D721Med (cell line): ENCODE data around the gene NPIPB6.

ENCODE experiments used
- DNase-seq: peaks from one replicate; pipeline ENCODE4 v3.0.0; 2011; ENCODE audit warnings: low spot score; ENCODE audit not compliant: insufficient read length
- FAIRE-seq: peaks from 2 replicates; lab custom pipeline; 2011; peaks lifted over from hg19 to GRCh38; lab: Jason Lieb, UNC
- TF ChIP-seq, protein P1 (sequence below): IDR thresholded peaks from 2 replicates; pipeline ENCODE4 v1.5.1; 2012; ENCODE audit warnings: mild to moderate bottlenecking, control low read depth; ENCODE audit not compliant: insufficient read depth; ENCODE audit errors: missing control alignments

Gene NPIPB6

GRCh38 chr16:28326881-28327610, 36.3 kb downstream of the NPIPB6 start:
- TF ChIP-seq, protein P1, sequence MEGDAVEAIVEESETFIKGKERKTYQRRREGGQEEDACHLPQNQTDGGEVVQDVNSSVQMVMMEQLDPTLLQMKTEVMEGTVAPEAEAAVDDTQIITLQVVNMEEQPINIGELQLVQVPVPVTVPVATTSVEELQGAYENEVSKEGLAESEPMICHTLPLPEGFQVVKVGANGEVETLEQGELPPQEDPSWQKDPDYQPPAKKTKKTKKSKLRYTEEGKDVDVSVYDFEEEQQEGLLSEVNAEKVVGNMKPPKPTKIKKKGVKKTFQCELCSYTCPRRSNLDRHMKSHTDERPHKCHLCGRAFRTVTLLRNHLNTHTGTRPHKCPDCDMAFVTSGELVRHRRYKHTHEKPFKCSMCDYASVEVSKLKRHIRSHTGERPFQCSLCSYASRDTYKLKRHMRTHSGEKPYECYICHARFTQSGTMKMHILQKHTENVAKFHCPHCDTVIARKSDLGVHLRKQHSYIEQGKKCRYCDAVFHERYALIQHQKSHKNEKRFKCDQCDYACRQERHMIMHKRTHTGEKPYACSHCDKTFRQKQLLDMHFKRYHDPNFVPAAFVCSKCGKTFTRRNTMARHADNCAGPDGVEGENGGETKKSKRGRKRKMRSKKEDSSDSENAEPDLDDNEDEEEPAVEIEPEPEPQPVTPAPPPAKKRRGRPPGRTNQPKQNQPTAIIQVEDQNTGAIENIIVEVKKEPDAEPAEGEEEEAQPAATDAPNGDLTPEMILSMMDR, result peak; percentile 64
- peak; percentile 67 for DNase-seq
- FAIRE-seq, result no peak

DNA sequence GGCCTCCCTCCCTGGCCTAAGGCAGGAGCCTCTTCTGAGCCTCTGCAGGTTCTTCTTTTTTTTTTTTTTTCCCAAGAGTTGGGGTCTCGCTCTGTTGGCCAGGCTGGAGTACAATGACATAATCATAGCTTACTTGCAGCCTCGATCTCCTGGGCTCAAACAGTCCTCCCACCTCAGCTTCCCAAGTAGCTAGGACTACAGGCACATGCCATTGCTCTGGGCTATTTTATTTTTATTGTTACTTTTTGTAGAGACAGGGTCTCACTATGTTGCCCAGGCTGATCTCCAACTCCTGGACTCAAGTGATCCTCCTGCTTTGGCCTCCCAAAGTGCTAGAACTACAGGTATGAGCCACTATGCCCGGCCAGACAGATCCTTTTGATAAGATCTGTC, 38.4 kb downstream of the NPIPB6 start:
- TF ChIP-seq, protein P1, result no peak
- no peak for DNase-seq
- FAIRE-seq, result no peak

DNA sequence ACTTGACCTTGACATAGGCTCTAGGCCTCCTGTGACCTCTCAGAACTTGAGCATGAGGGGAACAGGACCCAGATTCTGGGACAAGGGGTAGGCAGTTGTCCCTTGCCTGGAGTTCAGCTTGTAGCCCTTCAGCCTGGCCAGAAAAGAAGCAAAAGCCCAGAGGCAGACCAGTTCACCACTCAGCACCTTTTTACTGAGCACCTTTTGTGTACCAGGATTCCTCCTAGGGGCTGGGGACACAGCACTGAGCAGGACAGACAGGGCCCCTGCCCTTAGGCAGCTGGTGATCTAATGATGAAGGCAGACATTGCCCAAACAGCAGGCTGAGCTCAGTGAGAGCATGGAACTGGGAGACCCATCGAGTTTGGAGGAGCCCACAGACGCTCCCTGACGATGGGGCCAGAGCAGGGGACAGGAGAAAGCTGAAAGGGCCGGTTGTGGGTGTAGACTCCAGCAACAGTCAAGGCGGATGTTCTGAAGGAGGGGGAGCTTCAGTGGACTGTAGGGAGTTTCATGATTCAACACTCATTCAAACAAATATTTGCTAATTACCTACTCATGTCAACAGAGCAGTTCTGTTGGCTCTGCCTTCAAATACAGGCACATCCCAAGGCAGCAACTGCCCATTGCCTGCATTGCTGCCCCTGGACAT, 38.9 kb downstream of the NPIPB6 start:
- FAIRE-seq, result no peak

DNA sequence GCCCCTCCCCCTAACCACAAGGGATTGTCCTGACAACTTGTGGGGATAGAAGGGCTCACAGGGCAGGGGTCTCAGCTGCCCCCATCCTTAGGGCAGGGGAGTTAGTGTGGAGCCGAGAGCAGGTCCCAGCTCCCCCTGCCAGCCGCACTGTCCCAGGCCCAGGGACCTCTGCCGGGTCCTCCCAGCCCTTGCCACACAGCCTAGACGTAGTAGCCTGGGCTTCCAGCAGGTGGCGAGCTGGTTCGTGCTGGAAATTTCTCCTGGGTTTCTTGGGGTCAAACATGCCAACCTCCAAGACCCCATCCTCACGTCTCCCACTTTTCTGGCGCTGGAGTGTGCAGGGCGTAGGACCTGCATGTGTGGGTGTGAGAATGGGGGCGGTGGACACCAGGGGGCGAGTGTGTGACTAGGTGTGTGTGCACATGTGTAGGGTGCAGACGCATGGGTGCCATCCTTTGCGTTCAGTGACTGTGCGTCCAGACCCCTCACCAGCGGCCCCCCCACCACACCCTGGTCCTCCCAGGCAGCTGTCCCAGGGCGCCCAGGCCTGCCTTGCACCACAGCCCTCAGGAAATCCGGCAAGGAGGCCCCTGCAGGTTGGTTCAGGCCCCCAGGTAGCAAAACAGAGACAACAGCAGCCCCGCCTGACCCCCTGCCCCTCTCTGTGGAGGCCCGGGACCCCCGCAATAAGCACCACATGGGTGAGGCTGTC, 41.5 kb downstream of the NPIPB6 start:
- FAIRE-seq (no peak), DNase-seq (peak; percentile 51)
- TF ChIP-seq, protein P1, result peak; percentile 45

More for the DNA sequence above, 38.9 kb downstream of the NPIPB6 start:
- no peak for DNase-seq
- TF ChIP-seq, protein P1, result no peak

DNA sequence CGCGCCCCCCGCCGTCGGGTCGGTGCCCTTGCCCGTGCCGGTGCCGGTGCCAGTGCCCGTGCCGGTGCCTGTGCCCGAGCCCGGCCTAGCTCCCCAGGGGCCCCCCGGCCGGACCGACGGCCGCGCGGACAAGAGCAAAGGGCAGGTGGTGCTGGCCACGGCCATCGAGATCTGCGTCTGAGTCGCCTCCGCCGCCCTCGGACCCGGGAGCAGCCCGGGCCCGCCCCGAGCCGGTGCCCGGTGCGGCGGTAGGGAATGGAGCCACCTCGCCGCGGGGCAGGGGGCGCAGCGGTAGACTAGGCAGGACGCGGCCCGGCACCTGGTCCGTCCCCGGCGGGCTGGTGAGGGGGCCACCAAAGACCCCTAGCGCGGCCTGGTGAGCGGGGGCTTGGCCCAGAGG, 42.6 kb downstream of the NPIPB6 start:
- DNase-seq (no peak), FAIRE-seq (no peak)

DNA sequence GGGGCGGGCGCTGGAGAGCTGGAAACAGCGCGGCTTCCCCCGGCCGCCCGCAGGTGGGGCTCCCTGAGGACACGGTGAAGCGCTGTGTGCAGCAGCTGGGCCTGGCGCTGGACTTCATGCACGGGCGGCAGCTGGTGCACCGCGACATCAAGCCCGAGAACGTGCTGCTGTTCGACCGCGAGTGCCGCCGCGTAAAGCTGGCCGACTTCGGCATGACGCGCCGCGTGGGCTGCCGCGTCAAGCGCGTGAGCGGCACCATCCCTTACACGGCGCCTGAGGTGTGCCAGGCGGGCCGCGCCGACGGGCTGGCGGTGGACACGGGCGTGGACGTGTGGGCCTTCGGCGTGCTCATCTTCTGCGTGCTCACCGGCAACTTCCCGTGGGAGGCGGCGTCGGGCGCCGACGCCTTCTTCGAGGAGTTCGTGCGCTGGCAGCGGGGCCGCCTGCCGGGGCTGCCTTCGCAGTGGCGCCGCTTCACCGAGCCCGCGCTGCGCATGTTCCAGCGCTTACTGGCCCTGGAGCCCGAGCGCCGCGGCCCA, 43.2 kb downstream of the NPIPB6 start:
- FAIRE-seq (no peak), DNase-seq (no peak)
- TF ChIP-seq, protein P1, result no peak

More for the DNA sequence above, 42.6 kb downstream of the NPIPB6 start:
- TF ChIP-seq, protein P1, result no peak
